Measurements from ENCODE around the gene ZNF385B.

- TF ChIP-seq, protein P1, sequence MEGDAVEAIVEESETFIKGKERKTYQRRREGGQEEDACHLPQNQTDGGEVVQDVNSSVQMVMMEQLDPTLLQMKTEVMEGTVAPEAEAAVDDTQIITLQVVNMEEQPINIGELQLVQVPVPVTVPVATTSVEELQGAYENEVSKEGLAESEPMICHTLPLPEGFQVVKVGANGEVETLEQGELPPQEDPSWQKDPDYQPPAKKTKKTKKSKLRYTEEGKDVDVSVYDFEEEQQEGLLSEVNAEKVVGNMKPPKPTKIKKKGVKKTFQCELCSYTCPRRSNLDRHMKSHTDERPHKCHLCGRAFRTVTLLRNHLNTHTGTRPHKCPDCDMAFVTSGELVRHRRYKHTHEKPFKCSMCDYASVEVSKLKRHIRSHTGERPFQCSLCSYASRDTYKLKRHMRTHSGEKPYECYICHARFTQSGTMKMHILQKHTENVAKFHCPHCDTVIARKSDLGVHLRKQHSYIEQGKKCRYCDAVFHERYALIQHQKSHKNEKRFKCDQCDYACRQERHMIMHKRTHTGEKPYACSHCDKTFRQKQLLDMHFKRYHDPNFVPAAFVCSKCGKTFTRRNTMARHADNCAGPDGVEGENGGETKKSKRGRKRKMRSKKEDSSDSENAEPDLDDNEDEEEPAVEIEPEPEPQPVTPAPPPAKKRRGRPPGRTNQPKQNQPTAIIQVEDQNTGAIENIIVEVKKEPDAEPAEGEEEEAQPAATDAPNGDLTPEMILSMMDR (IDR thresholded peaks at IDR 0.05): no peak
- no peak for TF ChIP-seq POLR2AphosphoS5 (IDR thresholded peaks at IDR 0.05)
- no peak for TF ChIP-seq POLR2A (IDR thresholded peaks at IDR 0.05; ENCODE audit: low read depth)
- TF ChIP-seq EP300 (IDR thresholded peaks at IDR 0.05): no peak
Measured at GRCh38 chr2:179580378-179581146, 280.9 kb downstream of the ZNF385B start.

All from esophagus muscularis mucosa (tissue), 4 donors.